Smooth muscle cell (in vitro differentiated cells): Measurements from ENCODE around the gene RPL26. TPM values are rescaled to one million over a fixed set of nuclear protein-coding genes. Genes with fewer than 3 reads are reported as not detected.
"Not testable (repeated sequence)": the region's sequence is repeated elsewhere in the genome, so short reads cannot be mapped to it uniquely, and the experiment has no call there.

ENCODE experiments used
- DNase-seq: peaks from one replicate; lab custom pipeline; 2025; ENCODE audit not compliant: unreplicated experiment; lab: John Stamatoyannopoulos, UW
- H2AFZ ChIP-seq: fragments of 200-600 bp; sonication (generic); 2 replicates; pipeline ENCODE4 v1.6.0; 2016; ENCODE audit warnings: antibody characterized with exemption, low read depth, mild to moderate bottlenecking
- H3F3A ChIP-seq: fragments of 200-600 bp; sonication (generic); 2 replicates; pipeline ENCODE4 v1.6.0; 2017; ENCODE audit warnings: antibody characterized with exemption, low read depth
- H3K27ac ChIP-seq: fragments of 200-600 bp; sonication (generic); 2 replicates; pipeline ENCODE4 v1.5.1; 2016; ENCODE audit warnings: low read depth, mild to moderate bottlenecking
- H3K27me3 ChIP-seq: fragments of 200-600 bp; sonication (generic); 2 replicates; pipeline ENCODE4 v1.6.1; 2016; ENCODE audit warnings: low read depth, mild to moderate bottlenecking
- H3K36me3 ChIP-seq: fragments of 200-600 bp; sonication (generic); 2 replicates; pipeline ENCODE4 v1.5.1; 2016; ENCODE audit warnings: low read depth
- H3K4me1 ChIP-seq: fragments of 200-600 bp; sonication (generic); 2 replicates; pipeline ENCODE4 v1.5.1; 2016; ENCODE audit warnings: low read depth
- H3K4me2 ChIP-seq: fragments of 200-600 bp; sonication (generic); 2 replicates; pipeline ENCODE4 v1.6.0; 2016; ENCODE audit warnings: mild to moderate bottlenecking
- H3K4me3 ChIP-seq: fragments of 200-600 bp; sonication (generic); 2 replicates; pipeline ENCODE4 v1.5.1; 2016; ENCODE audit warnings: mild to moderate bottlenecking
- H3K79me2 ChIP-seq: fragments of 200-600 bp; sonication (generic); 2 replicates; pipeline ENCODE4 v1.6.0; 2016; ENCODE audit warnings: low read depth, mild to moderate bottlenecking
- H3K9ac ChIP-seq: fragments of 200-600 bp; sonication (generic); 2 replicates; pipeline ENCODE4 v1.6.0; 2016; ENCODE audit warnings: low read depth
- H3K9me3 ChIP-seq: fragments of 200-600 bp; sonication (generic); replicated peaks from 2 replicates; pipeline ENCODE4 v1.5.1; 2016; ENCODE audit warnings: low read depth
- H4K20me1 ChIP-seq: fragments of 200-600 bp; sonication (generic); 2 replicates; pipeline ENCODE4 v1.6.0; 2016; ENCODE audit warnings: low read depth
- WGBS: methylation state at CpG from one replicate; pipeline ENCODE4 v1.1.7; 2016; ENCODE audit warnings: low lambda C conversion rate; 5-methylcytosine and 5-hydroxymethylcytosine counted together
- polyA plus RNA-seq: library from polyadenylated mRNA; unstranded; fragments of >200 nt; fragmentation: Nextera tagmentation; extraction: Ambion mirVana; gene quantifications from 2 replicates; pipeline ENCODE4 v1.2.1, GENCODE V29; 2016
- total RNA-seq: library from RNA; depleted of rRNA; stranded (reverse); fragments of >200 nt; gene quantifications from 2 replicates; pipeline ENCODE4 v1.2.3, GENCODE V29; 2014
- TF ChIP-seq, protein P1 (sequence below): fragments of 200-600 bp; sonication (generic); IDR thresholded peaks from 2 replicates; pipeline ENCODE4 v1.5.1; 2017; ENCODE audit warnings: borderline replicate concordance, mild to moderate bottlenecking, antibody characterized with exemption; ENCODE audit not compliant: insufficient read depth, poor library complexity, severe bottlenecking

The RPL26 gene
- total and polyA plus RNA-seq, 2 experiments from 2014 or later: 367 to 3,533 TPM

DNA sequence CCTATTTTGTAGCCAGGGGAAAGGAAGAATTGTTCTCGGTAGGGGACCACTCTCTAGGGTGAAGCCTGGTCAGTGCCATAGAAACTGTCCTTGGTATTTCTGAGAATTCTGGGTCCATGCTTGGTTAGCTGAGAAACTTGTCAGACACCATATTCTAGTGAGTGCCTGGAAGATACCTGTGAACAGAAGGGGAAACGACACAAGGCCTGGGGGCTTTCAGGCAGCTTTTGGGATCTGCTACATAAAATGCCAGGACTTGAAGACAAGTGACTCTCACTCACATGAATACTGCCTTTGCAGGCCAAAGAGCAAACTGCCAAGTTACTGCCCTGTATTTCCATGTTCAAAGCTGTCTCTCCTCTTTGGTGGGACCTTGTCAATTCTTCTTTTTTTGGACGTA lies 25.1 kb downstream of the RPL26 start:
- 85% methylated on average over 3 of the region's 3 CpGs for WGBS
- no peak overlapping the region for H3K4me2 ChIP-seq

DNA sequence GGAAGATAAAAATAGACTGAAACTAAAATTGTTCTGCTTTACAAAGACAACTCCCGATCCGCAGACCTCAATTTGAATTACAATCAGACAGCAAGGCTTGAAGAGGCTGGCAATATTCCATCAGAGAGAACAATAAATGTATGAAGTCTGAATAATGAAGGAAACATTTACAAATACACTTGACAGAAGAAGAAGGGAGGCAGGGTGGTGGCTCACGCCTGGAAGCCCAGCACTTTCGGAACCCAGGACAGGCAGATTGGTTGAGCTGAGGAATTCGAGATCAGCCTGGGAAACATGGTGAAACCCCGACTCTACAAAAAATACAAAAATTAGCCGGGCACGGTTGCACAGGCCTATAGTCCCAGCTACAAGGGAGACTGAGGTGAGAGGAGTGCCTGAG lies 28.8 kb downstream of the RPL26 start:
- H3F3A ChIP-seq: no peaks in the 10 kb centered on the region
- H3K9me3 ChIP-seq: no peaks in the 10 kb centered on the region
- H3K79me2 ChIP-seq: no peaks in the 10 kb centered on the region
- no peak for DNase-seq
- H3K27ac ChIP-seq: no peak overlapping the region
- no peaks in the 10 kb centered on the region for H3K4me1 ChIP-seq
- H3K9ac ChIP-seq: no peak overlapping the region
- TF ChIP-seq, protein P1, sequence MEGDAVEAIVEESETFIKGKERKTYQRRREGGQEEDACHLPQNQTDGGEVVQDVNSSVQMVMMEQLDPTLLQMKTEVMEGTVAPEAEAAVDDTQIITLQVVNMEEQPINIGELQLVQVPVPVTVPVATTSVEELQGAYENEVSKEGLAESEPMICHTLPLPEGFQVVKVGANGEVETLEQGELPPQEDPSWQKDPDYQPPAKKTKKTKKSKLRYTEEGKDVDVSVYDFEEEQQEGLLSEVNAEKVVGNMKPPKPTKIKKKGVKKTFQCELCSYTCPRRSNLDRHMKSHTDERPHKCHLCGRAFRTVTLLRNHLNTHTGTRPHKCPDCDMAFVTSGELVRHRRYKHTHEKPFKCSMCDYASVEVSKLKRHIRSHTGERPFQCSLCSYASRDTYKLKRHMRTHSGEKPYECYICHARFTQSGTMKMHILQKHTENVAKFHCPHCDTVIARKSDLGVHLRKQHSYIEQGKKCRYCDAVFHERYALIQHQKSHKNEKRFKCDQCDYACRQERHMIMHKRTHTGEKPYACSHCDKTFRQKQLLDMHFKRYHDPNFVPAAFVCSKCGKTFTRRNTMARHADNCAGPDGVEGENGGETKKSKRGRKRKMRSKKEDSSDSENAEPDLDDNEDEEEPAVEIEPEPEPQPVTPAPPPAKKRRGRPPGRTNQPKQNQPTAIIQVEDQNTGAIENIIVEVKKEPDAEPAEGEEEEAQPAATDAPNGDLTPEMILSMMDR: no peak
- H3K4me2 ChIP-seq: no peak overlapping the region
- no peaks in the 10 kb centered on the region for H3K27me3 ChIP-seq
- WGBS: 84% methylated on average over 8 of the region's 8 CpGs
- H3K36me3 ChIP-seq: no peaks in the 10 kb centered on the region
- no peak overlapping the region for H3K4me3 ChIP-seq
- no peaks in the 10 kb centered on the region for H4K20me1 ChIP-seq
- no peak overlapping the region for H2AFZ ChIP-seq

More for the DNA sequence above, 25.1 kb downstream of the RPL26 start:
- no peak overlapping the region for H2AFZ ChIP-seq
- H3K27me3 ChIP-seq: no peaks in the 10 kb centered on the region
- no peak overlapping the region for H3K9ac ChIP-seq
- no peaks in the 10 kb centered on the region for H3K36me3 ChIP-seq
- no peaks in the 10 kb centered on the region for H3K9me3 ChIP-seq
- no peak overlapping the region for H3K4me3 ChIP-seq
- no peak overlapping the region for H3K27ac ChIP-seq
- no peak for DNase-seq
- TF ChIP-seq, protein P1: no peak
- no peaks in the 10 kb centered on the region for H4K20me1 ChIP-seq
- no peaks in the 10 kb centered on the region for H3K79me2 ChIP-seq
- H3K4me1 ChIP-seq: no peaks in the 10 kb centered on the region
- H3F3A ChIP-seq: no peaks in the 10 kb centered on the region

DNA sequence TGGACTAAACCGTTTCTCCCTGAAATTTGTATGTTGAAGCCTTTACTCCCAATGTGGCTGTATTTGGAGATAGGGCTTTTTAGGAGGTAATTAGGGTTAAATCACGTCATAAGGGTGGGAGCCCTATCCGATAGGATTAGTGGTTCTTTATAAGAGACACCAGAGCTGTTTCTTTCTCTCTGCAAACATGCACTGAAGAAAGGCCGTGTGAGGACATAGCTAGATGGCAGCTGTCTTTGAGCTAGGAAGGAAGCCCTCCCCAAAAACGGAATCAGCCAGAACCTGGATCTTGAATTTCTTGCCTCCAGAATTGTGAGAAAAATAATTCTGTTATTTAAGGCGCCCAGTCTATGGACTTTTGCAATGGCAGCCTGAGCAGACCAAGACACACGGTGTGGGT lies 29.3 kb downstream of the RPL26 start:
- Histone ChIP-seq H3K9ac (no peak overlapping the region), H3F3A (no peaks in the 10 kb centered on the region), H3K79me2 (no peaks in the 10 kb centered on the region), H3K4me2 (no peak overlapping the region), H3K4me1 (no peaks in the 10 kb centered on the region), H3K4me3 (no peak overlapping the region), H3K9me3 (no peaks in the 10 kb centered on the region), H3K27ac (no peak overlapping the region), H2AFZ (no peak overlapping the region), H4K20me1 (no peaks in the 10 kb centered on the region), H3K36me3 (no peaks in the 10 kb centered on the region), H3K27me3 (no peaks in the 10 kb centered on the region)
- DNase-seq: no peak
- WGBS: 83% methylated on average over 7 of the region's 7 CpGs
- TF ChIP-seq, protein P1: no peak

DNA sequence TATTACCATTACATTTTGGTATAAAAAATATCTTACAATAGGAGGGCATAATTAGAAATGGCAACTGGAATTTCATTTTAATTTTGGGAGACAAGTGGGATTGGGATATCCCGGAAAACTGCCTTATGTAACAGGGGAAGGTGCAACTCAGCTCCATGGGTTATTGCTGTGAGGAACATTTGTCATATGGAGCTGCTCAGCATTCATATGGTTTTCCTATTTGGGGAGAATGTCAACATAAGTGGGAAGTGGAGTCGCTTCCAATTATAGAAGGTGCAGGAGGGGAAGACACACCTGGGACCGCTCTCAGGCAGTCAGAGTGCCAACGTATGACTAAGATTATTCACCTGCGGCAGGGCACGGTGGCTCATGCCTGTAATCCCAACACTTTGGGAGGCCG lies 32.7 kb downstream of the RPL26 start:
- no peak overlapping the region for H3K4me2 ChIP-seq
- H3K4me3 ChIP-seq: no peak overlapping the region
- 86% methylated on average over 7 of the region's 7 CpGs for WGBS
- H3K9ac ChIP-seq: no peak overlapping the region
- H4K20me1 ChIP-seq: no peaks in the 10 kb centered on the region
- no peaks in the 10 kb centered on the region for H3K36me3 ChIP-seq
- peaks cover 14% of the 10 kb centered on the region for H3K27me3 ChIP-seq
- no peak overlapping the region for H2AFZ ChIP-seq
- no peaks in the 10 kb centered on the region for H3K4me1 ChIP-seq
- no peak overlapping the region for H3K27ac ChIP-seq
- H3F3A ChIP-seq: no peaks in the 10 kb centered on the region
- TF ChIP-seq, protein P1: no peak
- no peaks in the 10 kb centered on the region for H3K79me2 ChIP-seq
- DNase-seq: no peak
- no peaks in the 10 kb centered on the region for H3K9me3 ChIP-seq

DNA sequence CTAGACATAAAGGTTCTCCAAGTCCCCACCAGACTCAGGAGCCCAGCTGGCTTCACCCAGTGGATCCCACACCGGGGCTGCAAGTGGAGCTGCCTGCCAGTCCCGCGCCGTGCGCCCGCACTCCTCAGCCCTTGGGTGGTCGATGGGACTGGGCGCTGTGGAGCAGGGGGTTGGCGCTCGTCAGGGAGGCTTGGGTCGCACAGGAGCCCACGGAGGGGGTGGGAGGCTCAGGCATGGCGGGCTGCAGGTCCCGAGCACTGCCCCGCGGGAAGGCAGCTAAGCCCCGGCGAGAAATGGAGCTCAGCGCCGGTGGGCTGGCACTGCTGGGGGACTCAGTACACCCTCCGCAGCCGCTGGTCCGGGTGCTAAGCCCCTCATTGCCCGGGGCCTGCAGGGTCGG lies 36.0 kb downstream of the RPL26 start:
- H4K20me1 ChIP-seq, H2AFZ ChIP-seq, H3K4me3 ChIP-seq, H3K27ac ChIP-seq, H3K36me3 ChIP-seq, H3K4me1 ChIP-seq, H3K9ac ChIP-seq, H3F3A ChIP-seq, DNase-seq, H3K9me3 ChIP-seq, H3K4me2 ChIP-seq, H3K79me2 ChIP-seq: not testable (repeated sequence)
- WGBS: 85% methylated on average over 21 of the region's 25 CpGs
- peaks cover 17% of the 10 kb centered on the region for H3K27me3 ChIP-seq
